Kidney glomerular epithelial cell (primary cell): ENCODE measurements around the gene PEAR1.

ENCODE experiments used
- DNase-seq: peaks from one replicate; lab custom pipeline; 2025; lab: John Stamatoyannopoulos, UW

PEAR1 gene, protein sequence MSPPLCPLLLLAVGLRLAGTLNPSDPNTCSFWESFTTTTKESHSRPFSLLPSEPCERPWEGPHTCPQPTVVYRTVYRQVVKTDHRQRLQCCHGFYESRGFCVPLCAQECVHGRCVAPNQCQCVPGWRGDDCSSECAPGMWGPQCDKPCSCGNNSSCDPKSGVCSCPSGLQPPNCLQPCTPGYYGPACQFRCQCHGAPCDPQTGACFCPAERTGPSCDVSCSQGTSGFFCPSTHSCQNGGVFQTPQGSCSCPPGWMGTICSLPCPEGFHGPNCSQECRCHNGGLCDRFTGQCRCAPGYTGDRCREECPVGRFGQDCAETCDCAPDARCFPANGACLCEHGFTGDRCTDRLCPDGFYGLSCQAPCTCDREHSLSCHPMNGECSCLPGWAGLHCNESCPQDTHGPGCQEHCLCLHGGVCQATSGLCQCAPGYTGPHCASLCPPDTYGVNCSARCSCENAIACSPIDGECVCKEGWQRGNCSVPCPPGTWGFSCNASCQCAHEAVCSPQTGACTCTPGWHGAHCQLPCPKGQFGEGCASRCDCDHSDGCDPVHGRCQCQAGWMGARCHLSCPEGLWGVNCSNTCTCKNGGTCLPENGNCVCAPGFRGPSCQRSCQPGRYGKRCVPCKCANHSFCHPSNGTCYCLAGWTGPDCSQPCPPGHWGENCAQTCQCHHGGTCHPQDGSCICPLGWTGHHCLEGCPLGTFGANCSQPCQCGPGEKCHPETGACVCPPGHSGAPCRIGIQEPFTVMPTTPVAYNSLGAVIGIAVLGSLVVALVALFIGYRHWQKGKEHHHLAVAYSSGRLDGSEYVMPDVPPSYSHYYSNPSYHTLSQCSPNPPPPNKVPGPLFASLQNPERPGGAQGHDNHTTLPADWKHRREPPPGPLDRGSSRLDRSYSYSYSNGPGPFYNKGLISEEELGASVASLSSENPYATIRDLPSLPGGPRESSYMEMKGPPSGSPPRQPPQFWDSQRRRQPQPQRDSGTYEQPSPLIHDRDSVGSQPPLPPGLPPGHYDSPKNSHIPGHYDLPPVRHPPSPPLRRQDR

DNA sequence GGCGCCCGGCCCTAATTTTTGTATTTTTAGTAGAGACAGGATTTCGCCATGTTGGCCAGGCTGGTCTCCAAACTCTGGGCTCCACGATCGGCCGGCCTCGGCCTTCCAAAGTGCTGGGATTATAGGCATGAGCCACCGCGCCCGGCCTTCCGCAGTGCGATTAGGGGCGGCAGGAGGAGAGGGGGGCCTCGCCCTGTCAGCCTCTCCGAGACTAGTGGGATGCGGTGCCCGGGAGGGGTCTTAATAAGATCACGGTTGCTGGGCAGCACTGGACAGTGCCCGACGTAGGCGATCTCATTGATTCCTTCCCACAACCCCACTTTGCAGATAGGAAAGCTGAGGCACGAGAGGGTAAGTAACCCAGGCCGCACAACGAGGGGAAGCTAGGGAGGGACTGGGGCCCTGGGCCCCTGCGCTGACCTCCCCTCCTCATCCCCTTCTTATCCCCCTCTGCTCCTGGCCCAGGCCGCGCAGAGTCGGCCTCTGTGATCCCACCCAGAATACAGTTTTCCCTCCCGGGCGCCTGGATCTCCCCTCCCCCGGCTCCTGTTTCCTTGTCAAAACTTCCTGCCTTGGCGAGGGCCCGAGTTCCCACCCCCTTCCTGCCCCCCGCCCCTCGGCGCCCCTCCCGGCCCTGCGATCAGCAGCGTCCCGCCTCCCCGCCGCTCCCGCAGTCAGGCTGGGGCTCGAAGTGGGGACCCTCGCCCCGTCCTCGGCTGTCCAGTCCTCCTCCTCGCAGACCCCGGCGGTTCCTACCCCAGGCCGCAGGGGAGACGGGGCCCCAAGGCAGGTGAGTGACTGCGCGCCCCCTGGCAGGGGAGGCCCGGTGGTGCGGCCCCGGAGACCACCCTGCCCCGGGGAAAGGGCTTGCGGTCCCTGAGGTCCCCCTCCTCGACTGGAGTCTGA lies at the start of gene PEAR1:
TSS of gene PEAR1 (plus strand) at position 671 of the 906 bp plus-strand sequence. CDS start 10,209 bp downstream, outside the sequence.
- DNase-seq: no peak

GRCh38 chr1:156844102-156844501 lies 49.4 kb upstream of the PEAR1 start:
- no peak for DNase-seq

DNA sequence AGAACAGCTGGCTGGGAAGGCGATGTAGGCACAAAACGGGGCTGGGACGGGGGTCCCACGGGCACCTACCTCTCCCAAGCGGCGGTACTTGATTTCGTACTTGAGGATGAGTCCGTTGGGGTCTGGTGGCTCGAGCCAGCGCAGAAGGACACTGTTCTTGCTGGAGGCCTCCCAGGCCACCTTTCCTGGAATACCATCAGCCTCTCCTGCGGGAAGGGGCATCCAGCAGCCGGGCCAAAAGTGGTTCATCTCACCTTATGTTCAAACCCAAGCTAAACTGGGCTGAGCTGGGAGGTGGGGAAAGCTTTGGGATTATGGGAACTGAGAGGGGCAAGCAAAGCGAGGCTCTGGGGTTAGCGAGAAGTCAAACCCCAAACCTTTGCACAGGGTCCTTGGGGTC lies 48.9 kb upstream of the PEAR1 start:
- no peak for DNase-seq

DNA sequence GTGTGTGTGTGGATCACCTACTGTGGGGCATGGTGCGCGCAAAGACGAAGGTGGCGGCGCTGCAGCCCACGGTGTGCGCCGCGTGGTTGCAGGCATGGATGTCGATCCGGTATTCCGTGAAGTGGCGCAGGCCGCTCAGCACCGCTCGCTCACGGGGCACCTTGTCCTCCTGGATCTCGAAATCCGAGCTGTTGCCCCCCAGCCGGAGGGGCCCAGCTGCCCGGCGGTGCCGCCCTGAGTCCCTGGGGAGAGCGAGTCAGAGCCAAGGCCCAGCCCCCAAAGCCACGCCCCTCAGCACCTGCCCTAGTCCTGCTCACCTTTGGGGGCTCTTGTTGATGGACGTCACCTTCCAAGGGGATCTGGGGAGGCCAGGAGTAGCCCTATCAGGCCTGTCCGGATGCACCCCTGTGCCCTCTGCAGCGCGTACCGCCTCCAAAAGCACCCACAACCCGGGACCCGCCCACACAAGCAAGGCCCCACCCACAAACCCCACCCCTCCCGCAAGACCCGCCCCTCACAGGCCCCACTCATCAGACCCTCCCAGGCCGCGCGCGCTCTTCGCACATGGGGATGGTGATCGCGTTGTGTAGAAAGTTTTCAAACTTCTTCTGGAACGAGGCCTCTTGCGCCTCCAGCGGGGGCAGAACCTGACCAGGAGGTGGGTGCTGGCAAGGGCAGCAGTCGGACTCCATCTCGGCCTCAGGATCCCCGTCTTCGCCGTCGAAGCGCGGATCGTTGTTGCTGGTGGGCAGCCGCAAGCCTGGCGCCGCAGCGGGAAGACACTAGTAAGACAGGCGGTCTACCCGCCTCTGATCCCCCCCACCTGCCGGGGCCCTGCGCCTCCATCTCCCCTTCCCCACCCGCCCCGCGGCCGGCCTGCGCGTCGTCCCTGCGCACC lies 48.2 kb upstream of the PEAR1 start:
- no peak for DNase-seq

DNA sequence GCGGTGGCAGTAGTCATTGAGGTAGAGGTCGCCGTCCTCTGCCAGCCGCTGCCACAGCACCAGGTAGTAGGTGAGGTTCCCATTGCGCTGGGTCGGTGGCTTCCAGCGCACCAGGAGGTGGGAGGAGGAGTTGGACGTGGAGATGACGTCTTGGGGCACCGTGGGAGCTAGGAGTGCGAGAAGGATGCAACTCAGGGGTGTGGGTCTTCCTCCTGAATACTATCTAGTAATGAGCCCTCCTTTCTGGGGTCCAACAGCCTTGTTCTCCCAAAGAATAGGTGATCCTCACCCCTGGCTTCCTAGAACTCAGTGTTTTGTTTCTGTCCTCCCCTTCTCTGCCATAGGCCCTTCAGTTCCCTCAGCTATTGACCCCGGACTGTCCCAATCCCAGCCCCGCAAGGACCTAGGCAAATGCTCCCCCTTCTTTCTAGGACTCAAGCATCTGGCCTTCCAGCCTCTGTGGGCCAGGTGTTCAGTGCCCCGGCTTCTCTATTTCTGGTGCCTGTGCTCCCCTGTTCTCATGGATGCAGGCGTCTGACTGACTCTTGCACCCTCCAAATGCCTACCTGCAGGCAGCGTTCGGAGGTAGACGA lies 47.5 kb upstream of the PEAR1 start:
- DNase-seq: no peak

GRCh38 chr1:156846643-156847042 lies 46.9 kb upstream of the PEAR1 start:
- DNase-seq: no peak

DNA sequence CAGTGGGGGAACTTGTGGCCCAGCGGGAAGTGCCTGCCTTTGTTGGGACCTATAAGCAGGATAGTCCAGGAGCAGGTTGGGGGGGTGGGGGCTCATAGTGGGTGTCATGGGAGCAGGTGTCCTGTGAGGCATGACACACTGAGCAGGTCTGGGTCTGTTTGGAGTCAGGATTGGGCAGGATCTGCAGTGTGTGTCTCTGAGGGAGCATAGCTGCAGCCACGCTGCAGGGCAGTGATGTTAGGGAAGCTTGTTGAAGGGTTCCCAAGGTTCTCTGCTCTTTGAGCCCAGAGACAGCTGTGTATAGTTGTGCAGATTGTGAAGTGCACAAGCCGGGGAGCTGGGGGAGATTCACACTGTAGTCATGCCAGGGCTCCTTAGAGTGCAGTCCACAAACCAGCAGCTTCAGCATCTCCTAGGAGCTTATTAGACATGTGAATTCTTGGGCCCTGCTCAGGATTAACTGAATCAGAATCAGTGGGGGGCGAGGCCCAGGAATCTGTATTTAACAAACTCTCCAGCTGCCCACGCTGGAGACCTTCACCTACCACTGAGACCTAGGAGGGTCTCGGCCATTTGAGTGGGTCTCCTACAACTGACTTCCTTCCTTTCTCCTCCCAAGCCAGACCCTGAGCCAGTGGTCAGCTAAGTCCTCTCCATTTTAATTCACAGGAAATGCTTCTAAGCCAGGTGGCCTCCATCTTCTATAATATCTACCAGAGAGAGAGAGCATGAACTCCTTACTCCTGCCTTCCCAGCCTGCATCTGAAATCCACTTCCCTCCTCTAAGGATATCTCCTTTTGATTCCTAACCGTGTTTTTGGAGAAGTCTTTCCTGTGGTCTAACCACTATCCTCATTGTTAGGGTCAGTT lies 45.7 kb upstream of the PEAR1 start:
- DNase-seq: no peak

DNA sequence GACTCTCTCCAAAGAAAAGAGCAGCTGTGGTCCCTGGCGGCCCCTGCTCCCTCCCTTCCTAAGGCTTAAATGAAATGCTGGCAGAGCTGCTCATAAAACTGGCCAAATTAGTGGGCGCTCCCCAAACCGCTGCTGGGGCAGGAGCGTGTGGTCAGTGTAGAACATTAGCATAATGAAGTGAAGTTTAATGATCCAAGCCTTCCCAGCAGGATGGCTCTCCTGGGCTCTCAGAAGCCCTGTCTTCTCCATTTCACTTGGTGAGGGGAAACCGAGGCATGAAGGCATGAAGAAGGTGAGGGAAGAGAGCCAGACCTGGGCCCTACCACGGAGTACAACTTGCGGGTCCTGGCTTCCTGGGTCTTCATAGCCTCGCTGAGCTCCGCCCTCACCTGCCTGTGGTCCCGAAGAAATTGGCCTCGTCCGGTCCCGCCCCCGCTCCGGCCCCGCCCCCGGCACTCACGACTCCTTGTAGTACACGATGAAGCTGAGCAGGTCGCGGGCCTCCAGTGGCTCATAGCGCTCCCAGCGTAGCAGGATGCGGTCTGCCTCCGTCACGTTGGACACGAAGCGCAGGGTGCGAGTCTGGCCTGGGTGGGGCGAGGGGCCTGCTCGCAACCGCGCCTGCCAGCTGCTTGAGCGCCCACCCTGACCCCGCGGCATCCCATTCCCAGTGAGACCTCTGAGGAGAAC lies 44.9 kb upstream of the PEAR1 start:
- DNase-seq: no peak

DNA sequence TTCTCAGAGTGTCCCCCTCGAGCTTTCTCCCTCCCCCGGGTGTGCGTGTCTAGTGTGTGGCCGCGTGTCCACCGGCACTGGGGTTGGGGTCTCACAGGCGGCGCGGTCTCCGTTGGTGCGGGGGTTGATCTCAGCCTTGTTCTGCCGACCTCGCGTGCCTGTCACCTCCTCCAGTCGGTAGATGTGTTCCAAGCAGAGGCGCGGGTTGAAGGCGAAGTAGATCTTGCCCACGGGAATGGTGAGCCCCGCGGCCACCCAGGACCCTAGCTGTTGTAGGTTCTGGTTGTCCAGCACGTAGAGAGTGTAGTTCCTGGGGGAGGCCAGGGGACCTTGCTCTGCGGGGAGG lies 44.4 kb upstream of the PEAR1 start:
- DNase-seq: no peak

GRCh38 chr1:156851779-156852417 lies 41.6 kb upstream of the PEAR1 start:
- no peak for DNase-seq

- no peak for DNase-seq
Observed at GRCh38 chr1:156852418-156852874, 41.1 kb upstream of the PEAR1 start.

DNA sequence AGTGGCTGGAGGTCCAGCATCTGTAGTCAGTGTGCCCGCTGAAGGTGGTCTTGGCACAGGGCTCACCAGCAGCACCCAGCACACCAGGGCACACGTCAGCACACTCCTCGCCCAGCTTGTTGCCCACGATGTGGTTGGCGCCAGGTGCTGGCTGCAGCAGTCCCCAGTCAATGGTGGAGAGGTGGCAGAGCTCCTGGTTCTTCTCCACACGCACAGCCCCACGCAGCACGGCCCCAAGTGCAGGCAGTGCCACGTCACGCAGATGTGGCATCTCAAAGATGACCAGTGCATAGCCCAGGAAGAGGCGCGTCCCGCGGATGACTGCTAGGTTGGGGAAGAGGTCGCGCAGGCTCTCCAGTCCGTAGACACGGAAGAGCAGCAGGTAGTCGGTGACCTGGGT lies 39.8 kb upstream of the PEAR1 start:
- DNase-seq: no peak

- DNase-seq: no peak
Observed at GRCh38 chr1:156854634-156855033, 38.9 kb upstream of the PEAR1 start.

DNA sequence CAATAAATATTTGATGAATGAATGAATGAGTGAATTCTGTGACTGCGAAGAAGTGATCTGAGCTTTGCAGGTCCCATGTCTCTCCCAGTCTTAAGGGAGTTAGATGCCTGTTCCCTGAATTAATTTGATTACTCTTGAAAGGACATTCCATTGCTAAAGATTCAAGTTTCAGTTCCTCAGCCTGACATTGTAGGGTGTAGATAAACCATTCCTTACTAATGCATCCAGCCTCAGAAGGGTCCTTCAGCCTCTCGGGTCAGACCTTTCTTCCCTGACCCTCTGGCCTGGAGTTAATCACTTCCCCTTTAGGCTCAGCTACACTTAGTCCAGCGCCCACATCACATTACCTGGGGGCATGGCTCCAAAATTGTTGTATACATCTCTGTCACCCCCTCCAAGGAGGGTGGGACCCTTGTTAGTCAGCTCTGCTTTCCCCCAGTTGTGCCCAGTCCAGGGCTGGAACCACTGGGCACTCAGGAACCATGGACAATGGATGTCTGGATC lies 37.2 kb upstream of the PEAR1 start:
- no peak for DNase-seq

GRCh38 chr1:156857532-156857931 lies 36.0 kb upstream of the PEAR1 start:
- DNase-seq: no peak

DNA sequence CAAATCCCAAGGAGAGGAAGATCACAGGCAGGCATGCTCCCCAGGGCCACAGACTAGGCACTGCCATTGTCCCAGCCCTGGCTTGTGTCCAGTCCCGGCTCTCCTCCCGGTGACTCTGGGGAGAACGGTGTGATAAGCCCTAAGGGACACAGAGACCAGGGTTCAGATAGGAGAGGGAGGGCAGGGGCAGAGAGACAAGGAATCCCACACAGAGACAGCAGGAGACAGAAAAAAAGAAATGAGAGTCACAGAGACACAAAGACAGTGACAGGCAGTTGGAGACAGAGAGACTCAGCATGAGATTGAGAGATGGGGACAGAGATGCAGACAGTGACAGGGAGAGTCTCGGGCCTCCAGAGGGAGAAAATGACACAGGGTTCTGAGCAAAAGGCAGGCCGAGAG lies 35.0 kb upstream of the PEAR1 start:
- no peak for DNase-seq

DNA sequence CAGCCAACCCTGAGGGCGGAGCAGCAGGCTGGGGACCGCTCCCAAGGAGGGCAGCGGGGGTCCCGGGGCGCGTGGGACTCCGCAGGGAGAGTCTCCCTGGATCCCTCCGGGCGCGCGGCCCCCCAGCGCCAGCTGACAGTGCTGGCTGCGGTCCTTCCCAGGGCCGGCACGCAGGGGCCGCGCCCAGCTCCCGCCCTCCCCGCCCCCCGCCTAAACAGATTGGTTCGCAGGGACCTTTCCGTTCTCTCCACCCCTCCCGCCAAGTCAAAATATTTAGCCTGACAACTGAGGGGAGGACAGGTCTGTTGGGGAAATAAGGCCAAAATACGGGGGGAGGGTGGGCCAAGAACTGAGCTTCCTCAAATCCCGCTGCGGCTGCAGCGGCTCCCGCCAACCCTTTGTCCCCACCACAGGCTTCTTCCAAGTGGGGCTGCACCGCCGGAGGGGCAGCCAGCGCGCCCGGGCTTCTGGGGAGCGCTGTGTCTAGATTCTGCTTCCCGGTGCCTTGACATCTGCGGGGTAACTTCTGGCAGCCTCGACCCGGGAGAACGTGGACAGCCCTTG lies 34.5 kb upstream of the PEAR1 start, which contains the start of gene INSRR:
TSS of gene INSRR (minus strand) at position 159 of the 564 bp plus-strand sequence. CDS start 496 bp downstream, outside the sequence.
- no peak for DNase-seq
